ENCODE results near the gene VIL1.
A peak's percentile ranks its signal among the peaks of the same experiment; 100 is the strongest.

VIL1 gene

GRCh38 chr2:218389333-218390150 lies 29.4 kb upstream of the VIL1 start:
- TF ChIP-seq GATA1 (IDR thresholded peaks at IDR 0.05; ENCODE audit: low read depth, low read length), result no peak
- TF ChIP-seq POLR2A (IDR thresholded peaks at IDR 0.05; ENCODE audit: low read length), result no peak
- no peak for DNase-seq

GRCh38 chr2:218391202-218391601 lies 27.7 kb upstream of the VIL1 start:
- DNase-seq, result no peak
- no peak for TF ChIP-seq POLR2A (IDR thresholded peaks at IDR 0.05; ENCODE audit: low read length)
- no peak for TF ChIP-seq GATA1 (IDR thresholded peaks at IDR 0.05; ENCODE audit: low read depth, low read length)

- no peak for DNase-seq
- TF ChIP-seq POLR2A (IDR thresholded peaks at IDR 0.05; ENCODE audit: low read length) (no peak), GATA1 (IDR thresholded peaks at IDR 0.05; ENCODE audit: low read depth, low read length) (no peak)
These were observed 26.5 kb upstream of the VIL1 start for GRCh38 chr2:218392459-218392858.

GRCh38 chr2:218392891-218393462 lies 25.9 kb upstream of the VIL1 start:
- no peak for DNase-seq
- no peak for TF ChIP-seq GATA1 (IDR thresholded peaks at IDR 0.05; ENCODE audit: low read depth, low read length)
- no peak for TF ChIP-seq POLR2A (IDR thresholded peaks at IDR 0.05; ENCODE audit: low read length)

GRCh38 chr2:218393750-218394290 lies 25.1 kb upstream of the VIL1 start:
- peak; percentile 74 to 76 for DNase-seq

GRCh38 chr2:218394298-218395089 lies 24.4 kb upstream of the VIL1 start:
- TF ChIP-seq POLR2A (IDR thresholded peaks at IDR 0.05; ENCODE audit: low read length), result peak; percentile 36
- TF ChIP-seq GATA1 (IDR thresholded peaks at IDR 0.05; ENCODE audit: low read depth, low read length), result no peak
- DNase-seq, result peak; percentile 56 to 59

More at GRCh38 chr2:218393750-218394290, 25.1 kb upstream of the VIL1 start:
- TF ChIP-seq GATA1 (IDR thresholded peaks at IDR 0.05; ENCODE audit: low read depth, low read length) (no peak), POLR2A (IDR thresholded peaks at IDR 0.05; ENCODE audit: low read length) (peak; percentile 72)

- peak in 1 of 2 experiments; percentile 53 for DNase-seq
- no peak for TF ChIP-seq POLR2A (IDR thresholded peaks at IDR 0.05; ENCODE audit: low read length)
- no peak for TF ChIP-seq GATA1 (IDR thresholded peaks at IDR 0.05; ENCODE audit: low read depth, low read length)
These were observed 23.9 kb upstream of the VIL1 start for GRCh38 chr2:218395090-218395444.

- peak; percentile 71 to 72 for DNase-seq
- TF ChIP-seq GATA1 (IDR thresholded peaks at IDR 0.05; ENCODE audit: low read depth, low read length) (no peak), POLR2A (IDR thresholded peaks at IDR 0.05; ENCODE audit: low read length) (no peak)
These were observed 23.5 kb upstream of the VIL1 start for GRCh38 chr2:218395456-218395825.

GRCh38 chr2:218395826-218396687 lies 22.9 kb upstream of the VIL1 start:
- DNase-seq, result peak; percentile 98
- peak; percentile 75 for TF ChIP-seq POLR2A (IDR thresholded peaks at IDR 0.05; ENCODE audit: low read length)
- no peak for TF ChIP-seq GATA1 (IDR thresholded peaks at IDR 0.05; ENCODE audit: low read depth, low read length)

GRCh38 chr2:218396688-218397462 lies 22.0 kb upstream of the VIL1 start:
- TF ChIP-seq GATA1 (IDR thresholded peaks at IDR 0.05; ENCODE audit: low read depth, low read length), result no peak
- no peak for TF ChIP-seq POLR2A (IDR thresholded peaks at IDR 0.05; ENCODE audit: low read length)
- DNase-seq, result peak; percentile 78 to 82

GRCh38 chr2:218397463-218397819 lies 21.5 kb upstream of the VIL1 start:
- TF ChIP-seq POLR2A (IDR thresholded peaks at IDR 0.05; ENCODE audit: low read length), result no peak
- TF ChIP-seq GATA1 (IDR thresholded peaks at IDR 0.05; ENCODE audit: low read depth, low read length), result no peak
- DNase-seq, result no peak

- DNase-seq, result peak; percentile 87 to 88
- TF ChIP-seq POLR2A (IDR thresholded peaks at IDR 0.05; ENCODE audit: low read length) (peak; percentile 92), GATA1 (IDR thresholded peaks at IDR 0.05; ENCODE audit: low read depth, low read length) (no peak)
These were observed 21.0 kb upstream of the VIL1 start for GRCh38 chr2:218397820-218398436.
